ENCODE results near the gene RAB13. TPM values are rescaled to one million over a fixed set of nuclear protein-coding genes. Genes with fewer than 3 reads are reported as not detected.
"Not testable (repeated sequence)": the region's sequence is repeated elsewhere in the genome, so short reads cannot be mapped to it uniquely, and the experiment has no call there.

RAB13 gene
- 151 TPM for polyA plus RNA-seq (ENCODE audit: insufficient read length)
- long read RNA-seq, donor 1, transcript RAB13-201 (8 exons, 1,176 nt) = major isoform, 88 of 285 reads
- long read RNA-seq, donor 1, partial matches to known transcripts = 194 of 285 reads
- long read RNA-seq, donor 1, other reads (novel, unspliced or antisense) = 0 of 285 reads
- long read RNA-seq, donor 2, transcript RAB13-201 (8 exons, 1,176 nt) = major isoform, 91 of 193 reads
- long read RNA-seq, donor 2, partial matches to known transcripts = 101 of 193 reads
- long read RNA-seq, donor 2, other reads (novel, unspliced or antisense) = 0 of 193 reads
- long read RNA-seq, donor 3, transcript RAB13-201 (8 exons, 1,176 nt) = major isoform, 88 of 199 reads
- long read RNA-seq, donor 3, partial matches to known transcripts = 110 of 199 reads
- long read RNA-seq, donor 3, other reads (novel, unspliced or antisense) = 0 of 199 reads
- long read RNA-seq, donor 4, transcript RAB13-201 (8 exons, 1,176 nt) = major isoform, 5 of 15 reads
- long read RNA-seq, donor 4, partial matches to known transcripts = 10 of 15 reads
- long read RNA-seq, donor 4, other reads (novel, unspliced or antisense) = 0 of 15 reads
- long read RNA-seq, donor 5, transcript RAB13-201 (8 exons, 1,176 nt) = major isoform, 163 of 541 reads
- long read RNA-seq, donor 5, partial matches to known transcripts = 374 of 541 reads
- long read RNA-seq, donor 5, other reads (novel, unspliced or antisense) = 0 of 541 reads
- long read RNA-seq, donor 6, transcript RAB13-201 (8 exons, 1,176 nt) = major isoform, 76 of 212 reads
- long read RNA-seq, donor 6, partial matches to known transcripts = 134 of 212 reads
- long read RNA-seq, donor 6, other reads (novel, unspliced or antisense) = 0 of 212 reads
- long read RNA-seq, donor 7, transcript RAB13-201 (8 exons, 1,176 nt) = major isoform, 123 of 298 reads
- long read RNA-seq, donor 7, partial matches to known transcripts = 171 of 298 reads
- long read RNA-seq, donor 7, other reads (novel, unspliced or antisense) = 0 of 298 reads
- long read RNA-seq, donor 8, transcript RAB13-201 (8 exons, 1,176 nt) = major isoform, 49 of 333 reads
- long read RNA-seq, donor 8, partial matches to known transcripts = 80 of 333 reads
- long read RNA-seq, donor 8, other reads (novel, unspliced or antisense) = 203 of 333 reads

- peak; percentile 83 for DNase-seq
These were observed at the start of gene RAB13 for GRCh38 chr1:153985941-153986761. Gene RAB13, minus strand, starts transcription at chr1:153986339. Its CDS starts 103 bp downstream, at chr1:153986236.

DNA sequence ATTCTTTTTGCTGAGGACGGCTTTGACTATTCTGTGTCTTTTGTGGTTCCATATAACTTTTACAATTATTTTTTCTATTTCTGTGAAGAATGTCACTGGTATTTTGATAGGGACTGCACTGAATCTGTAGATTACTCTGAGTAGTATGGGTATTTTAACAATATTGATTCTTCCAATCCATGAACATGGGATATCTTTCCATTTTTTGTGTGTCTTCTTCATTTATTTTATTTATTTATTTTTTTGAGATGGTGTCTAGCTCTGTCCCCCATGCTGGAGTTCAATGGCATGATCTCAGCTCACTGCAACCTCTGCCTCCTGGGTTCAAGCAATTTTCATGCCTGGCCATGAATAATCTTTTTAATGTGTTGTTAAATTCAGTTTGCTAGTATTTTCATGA, 47.6 kb upstream of the RAB13 start:
- not testable (repeated sequence) for DNase-seq

- DNase-seq = no peak
These were observed 33.8 kb upstream of the RAB13 start for GRCh38 chr1:154019940-154020339.

- DNase-seq = no peak
These were observed 33.1 kb upstream of the RAB13 start for GRCh38 chr1:154019269-154019668.

- DNase-seq = no peak
These were observed 28.2 kb upstream of the RAB13 start for GRCh38 chr1:154014154-154014907.

GRCh38 chr1:154012543-154012942, 26.4 kb upstream of the RAB13 start:
- DNase-seq = not testable (repeated sequence)

GRCh38 chr1:154012129-154012528, 26.0 kb upstream of the RAB13 start:
- DNase-seq = no peak

DNA sequence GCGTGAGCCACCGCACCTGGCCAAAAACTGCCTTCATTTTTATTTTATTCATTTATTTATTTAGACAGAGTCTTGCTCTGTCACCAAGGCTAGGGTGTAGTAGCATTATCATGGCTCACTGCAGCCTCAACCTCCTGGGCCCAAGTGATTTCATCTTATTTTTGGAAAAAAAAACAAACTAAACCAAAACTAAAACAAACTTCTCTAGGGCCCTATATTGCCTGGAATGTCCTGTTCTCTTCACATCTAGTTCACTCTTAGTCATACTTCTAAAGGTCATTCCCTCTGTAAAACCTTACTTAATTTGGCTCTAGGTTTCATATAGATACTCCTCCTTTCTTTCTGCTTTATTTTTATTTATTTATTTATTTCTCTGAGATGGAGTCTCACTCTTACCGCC, 20.0 kb upstream of the RAB13 start:
- DNase-seq = no peak

- DNase-seq = no peak
These were observed 14.3 kb upstream of the RAB13 start for GRCh38 chr1:154000420-154000819.

DNA sequence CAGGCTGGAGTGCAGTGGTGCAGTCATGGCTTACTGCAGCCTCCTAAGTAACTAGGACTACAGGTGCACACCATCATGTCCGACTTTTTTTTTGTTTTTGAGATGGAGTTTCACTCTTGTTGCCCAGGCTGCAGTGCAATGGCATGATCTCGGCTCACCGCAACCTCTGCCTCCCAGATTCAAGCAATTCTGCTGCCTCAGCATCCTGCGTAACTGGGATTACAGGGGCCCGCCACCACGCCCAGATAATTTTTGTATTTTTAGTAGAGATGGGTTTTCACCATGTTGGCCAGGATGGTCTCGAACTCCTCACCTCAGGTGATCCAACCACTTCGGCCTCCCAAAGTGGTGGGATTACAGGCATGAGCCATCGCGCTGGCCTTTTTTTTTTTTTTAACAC, 10.7 kb upstream of the RAB13 start:
- not testable (repeated sequence) for DNase-seq

DNA sequence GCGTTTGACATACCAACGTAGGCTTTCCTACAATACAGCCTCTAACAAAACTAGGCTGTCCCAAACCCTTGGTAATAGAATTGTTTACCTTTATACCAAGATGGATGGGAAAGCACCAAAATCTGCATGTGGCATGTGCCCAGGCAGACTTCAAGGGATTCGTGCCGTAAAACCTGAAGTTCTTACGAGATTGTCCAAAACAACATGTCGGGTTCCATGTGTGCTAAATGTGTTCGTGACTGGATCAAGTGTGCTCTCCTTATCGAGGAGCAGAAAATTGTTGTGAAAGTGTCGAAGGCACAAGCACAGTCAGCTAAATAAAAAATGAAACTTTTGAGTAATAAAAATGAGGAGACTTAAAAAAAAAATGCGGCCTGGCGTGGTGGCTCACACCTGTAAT, 9.5 kb upstream of the RAB13 start:
- DNase-seq = no peak

- DNase-seq = no peak
These were observed 9.1 kb upstream of the RAB13 start for GRCh38 chr1:153995202-153995601.

DNA sequence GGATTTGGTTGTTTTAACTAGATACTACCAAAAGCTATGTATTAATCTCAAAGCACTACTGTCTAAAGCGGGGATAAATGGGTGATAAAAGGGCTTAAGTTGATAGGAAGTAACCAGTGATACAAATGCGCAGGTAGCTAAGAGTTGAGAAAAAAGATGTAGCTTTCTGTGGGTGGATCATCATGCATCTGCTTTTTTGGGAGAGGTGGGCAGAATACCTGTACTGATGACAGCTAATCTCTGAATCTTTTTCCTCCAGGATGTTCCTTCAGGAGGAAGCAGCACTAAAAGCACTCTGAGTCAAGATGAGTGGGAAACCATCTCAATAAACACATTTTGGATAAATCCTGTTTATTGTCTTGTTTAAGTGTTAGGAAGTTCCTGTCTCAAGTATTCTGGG, 5.7 kb upstream of the RAB13 start:
- DNase-seq = no peak

- no peak for DNase-seq
These were observed 5.1 kb upstream of the RAB13 start for GRCh38 chr1:153991151-153991630.

GRCh38 chr1:153990468-153991150, 4.5 kb upstream of the RAB13 start, which contains the start of gene RPS27:
Gene RPS27, plus strand, starts transcription at chr1:153990762. Its CDS starts 35 bp downstream, at chr1:153990797.
- DNase-seq = peak; percentile 98

GRCh38 chr1:153987621-153988020, 1.5 kb upstream of the RAB13 start:
- DNase-seq = no peak

- DNase-seq = no peak
These were observed 712 bp downstream of the RAB13 start for GRCh38 chr1:153985341-153985912.

GRCh38 chr1:153984123-153984894, 1.8 kb downstream of the RAB13 start:
- no peak for DNase-seq

DNA sequence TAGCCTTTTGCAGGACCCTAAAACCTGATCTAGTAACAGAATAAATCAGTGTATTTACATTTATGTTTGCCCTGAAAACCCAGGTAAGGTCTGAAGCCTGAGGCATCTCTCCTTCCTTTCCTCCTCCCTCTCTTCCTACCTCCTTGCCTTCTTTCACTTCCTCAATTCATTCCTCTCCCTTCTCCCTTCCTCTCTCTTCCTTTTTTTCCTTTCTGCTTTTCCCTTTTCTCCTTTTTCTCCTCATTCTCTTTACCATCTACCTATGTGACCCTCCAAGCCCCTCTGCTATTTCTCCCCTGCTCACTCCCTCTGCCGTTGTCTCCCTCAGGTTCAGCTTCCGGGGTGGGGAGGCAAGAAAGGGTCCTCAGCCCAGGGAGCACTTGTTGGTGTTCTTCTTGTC, 4.4 kb downstream of the RAB13 start:
- not testable (repeated sequence) for DNase-seq

All from left kidney (tissue), 8 donors.